ENCODE results near the gene DUSP19.

The DUSP19 gene

DNA sequence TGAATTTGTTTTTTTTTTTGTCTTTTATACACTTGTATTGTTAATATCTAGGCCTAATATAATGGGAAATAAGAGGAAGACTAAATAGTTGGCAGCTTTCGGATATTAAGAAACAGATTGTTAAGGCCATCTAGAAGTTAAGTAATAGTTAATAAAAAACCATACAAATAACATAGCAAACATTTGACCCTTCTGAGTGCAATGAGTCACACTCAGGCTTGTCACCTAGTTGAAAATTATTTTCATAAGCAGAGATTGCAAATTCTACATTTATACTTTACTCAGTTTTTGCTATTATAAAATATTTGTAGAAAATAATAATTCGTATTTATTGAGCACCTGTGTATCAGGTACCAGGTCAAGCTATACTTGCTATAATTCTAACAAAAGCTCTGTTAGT lies 48.1 kb downstream of the DUSP19 start:
- no peak for DNase-seq

DNA sequence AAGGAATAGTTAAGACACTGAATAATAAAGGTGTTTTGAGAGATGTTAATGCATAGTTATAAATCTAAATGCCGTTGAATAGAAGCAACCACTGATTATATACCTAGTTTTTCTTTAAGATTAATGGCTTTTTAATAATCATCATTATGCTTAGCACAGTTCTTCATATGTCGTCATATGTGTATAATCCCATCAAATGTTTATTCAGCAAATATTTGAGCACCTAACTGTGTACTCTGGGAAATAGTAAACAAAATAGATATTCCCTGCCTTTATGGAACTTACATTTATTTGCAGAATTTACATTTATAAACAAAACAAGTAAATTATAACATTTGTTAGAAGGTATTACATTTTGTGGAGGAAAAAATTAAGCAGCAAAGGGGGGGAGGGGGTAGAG lies 55.5 kb downstream of the DUSP19 start:
- DNase-seq, result no peak

DNA sequence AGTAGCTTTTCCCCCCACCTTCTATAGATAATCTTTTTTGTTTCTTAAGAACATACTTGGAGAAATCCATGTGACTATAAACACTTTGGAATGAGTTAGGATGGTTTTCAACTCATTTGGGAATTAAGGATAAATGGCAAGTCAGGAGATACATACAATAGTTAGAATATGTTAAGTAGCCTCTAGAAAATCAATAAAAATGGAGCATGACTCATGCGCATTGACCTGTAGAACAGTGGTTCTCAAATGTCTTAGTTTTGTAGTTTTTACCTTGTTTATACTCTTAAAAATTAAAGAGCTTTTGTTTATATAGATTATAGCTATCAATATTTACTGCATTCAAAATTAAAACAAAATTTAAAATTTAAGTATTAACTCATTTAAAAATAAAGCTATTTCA lies 70.4 kb downstream of the DUSP19 start:
- no peak for DNase-seq

DNA sequence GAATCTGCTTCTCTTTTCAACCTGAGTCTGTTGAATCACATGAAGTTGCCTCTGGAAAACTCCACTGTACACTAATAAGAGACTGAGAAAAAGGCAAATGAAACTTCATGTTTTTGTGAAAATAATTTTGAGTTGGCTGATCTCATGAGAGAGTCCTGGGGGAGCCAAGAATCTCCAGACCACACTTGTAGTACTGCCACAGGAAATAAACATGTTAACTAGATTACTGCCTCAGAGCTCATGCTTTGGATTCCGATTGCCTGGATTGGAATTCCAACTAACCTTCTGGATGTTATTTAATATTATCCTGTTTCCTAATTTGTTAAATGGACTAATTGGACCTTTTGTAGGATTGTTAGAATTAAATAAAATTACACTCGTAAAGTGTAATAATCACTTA lies 70.9 kb downstream of the DUSP19 start:
- no peak for DNase-seq
